HT-29 (cell line): ENCODE results near the gene OGFRL1. TPM values are rescaled to one million over a fixed set of nuclear protein-coding genes. Genes with fewer than 3 reads are reported as not detected.
A peak's percentile ranks its signal among the peaks of the same experiment; 100 is the strongest.
"Not testable (repeated sequence)": the region's sequence is repeated elsewhere in the genome, so short reads cannot be mapped to it uniquely, and the experiment has no call there.

Source experiments
- DNase-seq: peaks from one replicate; pipeline ENCODE4 v3.0.0-alpha.2; 2015; ENCODE audit warnings: low spot score
- total RNA-seq: library from RNA; depleted of rRNA; stranded (reverse); fragments of >200 nt; shearing (Covaris generic); gene quantifications from 2 replicates; pipeline ENCODE4 v1.2.3, GENCODE V29; 2014; rRNA removed

OGFRL1 gene
- not detected in 2 replicates for total RNA-seq

DNA sequence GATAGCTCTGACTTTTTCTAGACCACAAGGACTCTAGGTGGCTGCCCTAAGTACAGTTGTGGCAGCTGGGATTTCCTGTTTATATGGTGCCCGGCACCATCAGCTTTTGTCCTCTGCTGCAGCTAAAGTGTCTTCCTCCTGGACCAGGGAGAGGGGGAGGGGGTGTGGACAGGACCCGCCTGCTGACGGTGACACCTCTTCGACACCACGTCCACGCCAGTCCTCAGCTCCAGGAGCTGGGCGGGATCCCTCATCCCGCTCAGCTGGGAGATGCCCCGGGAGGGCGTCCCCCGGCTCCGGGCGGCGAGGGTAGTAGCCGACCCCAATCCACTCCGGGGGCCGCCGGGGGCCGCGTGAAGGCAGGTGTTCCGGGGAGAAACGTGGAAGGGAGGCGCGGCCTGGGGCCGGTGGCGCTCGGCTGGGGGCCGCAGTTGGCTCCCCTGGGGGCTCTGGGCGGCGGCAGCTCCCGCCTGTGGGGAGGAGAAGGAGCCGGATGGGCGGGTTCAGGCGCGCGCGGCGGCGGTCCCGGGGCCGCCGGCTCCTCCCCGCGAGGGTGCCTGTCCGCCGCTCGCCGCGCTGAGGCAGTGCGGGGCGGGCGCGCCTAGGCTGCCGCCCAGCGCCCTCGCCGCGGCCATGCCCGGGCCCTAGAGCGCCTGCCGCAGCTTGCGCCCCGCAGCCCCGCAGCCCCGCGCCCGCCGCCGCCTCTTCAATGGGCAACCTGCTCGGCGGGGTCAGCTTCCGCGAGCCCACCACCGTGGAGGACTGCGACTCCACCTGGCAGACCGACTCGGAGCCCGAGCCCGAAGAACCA is at the start of gene OGFRL1:
OGFRL1 (plus strand) TSS at position 584 of the 811 bp plus-strand sequence; CDS start at position 710, 126 bp downstream.
- DNase-seq = peak; percentile 15

DNA sequence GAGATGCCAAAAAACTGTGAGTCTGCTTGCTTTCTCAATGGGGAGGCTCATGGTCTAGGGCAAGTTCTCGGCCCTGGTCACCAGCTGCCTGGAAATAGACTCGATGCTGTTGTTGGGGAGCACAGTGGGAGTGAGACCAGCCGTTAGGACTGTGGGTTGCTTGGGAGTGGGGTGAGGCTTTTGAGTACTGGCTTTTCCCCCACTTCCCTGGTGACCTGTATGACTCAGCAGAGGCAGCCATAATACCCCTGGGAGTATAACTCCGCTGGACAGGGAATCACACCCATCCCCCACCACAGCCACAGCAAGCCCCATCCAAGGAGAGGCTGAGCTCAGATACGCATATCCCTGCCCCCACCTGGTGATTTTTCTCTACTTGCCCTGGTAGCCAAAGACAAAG is 48.9 kb upstream of the OGFRL1 start:
- DNase-seq = no peak

GRCh38 chr6:71245265-71246049 is 43.2 kb upstream of the OGFRL1 start:
- no peak for DNase-seq

DNA sequence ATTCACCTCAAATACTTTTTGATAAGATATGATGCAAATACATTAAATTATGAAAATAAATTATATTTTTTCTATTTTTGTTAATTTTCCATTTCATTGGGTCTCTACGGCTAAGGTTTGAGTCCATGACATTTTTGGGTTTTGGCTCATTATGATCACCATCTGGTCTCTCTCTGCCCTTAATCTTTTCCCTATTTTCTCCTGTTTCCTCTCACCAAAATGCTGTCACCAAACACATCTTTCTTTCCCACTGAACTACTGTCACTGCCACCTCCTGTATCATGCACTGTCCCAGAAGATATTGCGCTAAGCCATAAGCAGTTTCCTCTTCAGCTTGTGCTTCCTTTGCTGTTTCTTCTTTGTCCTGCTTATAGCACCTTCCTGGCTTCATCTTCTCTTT is 42.0 kb upstream of the OGFRL1 start:
- no peak for DNase-seq

- no peak for DNase-seq
These were observed 40.3 kb upstream of the OGFRL1 start for GRCh38 chr6:71248306-71248765.

DNA sequence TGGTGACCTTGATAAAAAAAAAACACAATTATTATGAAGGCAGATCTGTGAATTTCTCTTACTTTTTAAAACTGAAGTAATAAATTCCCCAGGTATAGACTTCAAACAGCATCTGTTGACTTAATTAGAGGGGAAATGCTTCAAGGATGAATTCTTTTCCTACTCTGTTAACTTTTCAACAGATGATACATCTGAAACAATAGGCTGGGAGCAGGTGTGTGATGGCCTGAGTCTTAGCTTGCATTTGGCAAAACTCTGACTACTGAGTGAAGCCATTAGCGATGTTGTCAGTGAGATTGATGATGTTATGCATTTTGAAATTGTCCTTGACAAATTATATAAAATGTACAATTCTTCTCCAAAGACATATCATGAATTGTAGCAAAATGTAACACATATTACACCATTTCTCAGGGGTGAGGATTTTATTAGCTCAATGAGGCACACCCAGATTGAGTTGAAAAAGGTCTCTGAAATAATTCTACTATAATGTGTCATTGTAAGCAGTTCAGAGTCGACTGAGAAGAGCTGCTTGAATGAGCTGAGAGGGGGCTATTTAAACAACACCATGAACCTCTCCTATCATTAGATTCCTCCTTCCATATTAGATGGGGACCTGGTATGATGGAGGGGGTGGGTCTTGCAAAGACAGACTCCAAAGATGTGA is 39.6 kb upstream of the OGFRL1 start:
- DNase-seq = no peak

DNA sequence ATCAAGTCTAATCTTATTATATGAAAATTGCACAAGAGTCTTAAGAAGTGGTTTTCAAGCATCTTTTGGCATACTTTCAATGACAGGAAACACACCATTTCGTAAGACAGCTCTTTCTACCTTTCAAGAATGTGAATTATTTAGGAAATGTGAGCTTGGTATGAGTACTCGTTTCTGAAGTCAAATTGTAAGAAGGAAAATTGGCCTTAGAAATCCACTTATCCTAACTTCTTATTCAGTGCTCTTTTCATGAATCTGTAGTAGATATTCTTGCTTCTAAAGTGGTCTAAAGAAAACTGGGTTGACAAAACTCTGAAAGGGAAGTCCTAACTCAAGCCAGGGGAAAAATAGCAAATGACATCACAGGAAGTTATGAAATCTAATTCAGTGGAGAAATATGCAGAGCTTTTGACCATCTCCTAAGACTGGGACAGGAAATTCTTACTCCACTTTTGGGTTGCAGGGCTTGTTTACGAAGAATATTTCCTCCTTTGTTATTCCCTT is 38.5 kb upstream of the OGFRL1 start:
- no peak for DNase-seq

DNA sequence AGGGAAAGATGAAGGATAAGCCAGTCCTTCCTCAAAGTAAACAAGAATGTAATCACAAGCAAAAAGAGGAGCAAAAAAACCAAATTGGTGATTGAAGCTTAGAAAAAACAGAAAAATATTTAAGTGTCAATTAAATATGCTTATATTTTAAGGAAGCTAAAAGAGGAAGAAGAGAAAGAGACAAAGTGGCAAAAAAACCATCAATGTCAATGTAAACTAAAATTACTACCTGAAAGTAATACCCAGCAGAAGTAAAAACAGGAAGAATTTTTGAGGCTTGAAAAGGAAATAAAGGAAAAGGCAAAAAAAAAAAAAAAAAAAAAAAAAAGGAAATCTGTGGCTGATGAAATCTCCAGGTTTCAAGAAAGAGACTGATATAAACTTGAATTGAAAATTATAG is 36.2 kb upstream of the OGFRL1 start:
- no peak for DNase-seq

- no peak for DNase-seq
These were observed 35.7 kb upstream of the OGFRL1 start for GRCh38 chr6:71252960-71253359.

GRCh38 chr6:71254323-71254722 is 34.3 kb upstream of the OGFRL1 start:
- no peak for DNase-seq

DNA sequence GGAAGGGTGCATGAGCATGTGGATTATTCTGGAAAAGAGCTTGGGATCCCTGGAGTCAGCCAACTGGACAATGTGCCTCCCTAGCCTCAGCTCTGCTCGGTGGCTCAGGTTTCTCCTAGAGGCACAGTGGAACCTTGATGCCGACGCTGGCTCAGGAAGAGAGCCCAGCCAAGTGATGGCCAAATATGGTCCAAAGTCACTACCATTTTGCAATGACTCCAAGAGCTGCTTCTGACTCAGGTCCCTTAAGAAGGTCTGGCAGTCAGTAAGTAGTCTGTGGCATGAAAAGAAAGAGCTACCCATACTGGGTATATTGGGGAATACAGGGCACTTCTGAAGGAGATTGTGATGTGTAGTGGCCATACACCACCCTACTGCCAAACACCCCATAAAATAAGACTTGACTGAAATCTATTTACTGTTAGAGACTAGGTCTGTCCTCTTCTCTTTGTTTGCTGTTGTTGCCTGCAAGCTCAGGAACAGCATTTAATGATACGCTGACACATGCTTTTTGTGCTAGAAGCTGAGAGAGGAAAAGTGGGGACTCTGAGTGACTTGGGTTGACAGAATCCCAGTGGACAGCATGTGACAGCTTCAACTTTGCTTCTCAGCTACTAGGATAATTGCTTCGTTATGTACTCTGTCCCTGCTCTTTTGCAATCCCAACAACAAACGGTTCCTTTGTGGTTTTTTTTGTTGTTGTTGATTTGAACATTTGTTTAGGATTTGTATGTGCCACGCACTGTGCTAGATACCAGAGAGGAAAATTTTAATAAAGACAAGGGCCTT is 30.3 kb upstream of the OGFRL1 start:
- DNase-seq = no peak

DNA sequence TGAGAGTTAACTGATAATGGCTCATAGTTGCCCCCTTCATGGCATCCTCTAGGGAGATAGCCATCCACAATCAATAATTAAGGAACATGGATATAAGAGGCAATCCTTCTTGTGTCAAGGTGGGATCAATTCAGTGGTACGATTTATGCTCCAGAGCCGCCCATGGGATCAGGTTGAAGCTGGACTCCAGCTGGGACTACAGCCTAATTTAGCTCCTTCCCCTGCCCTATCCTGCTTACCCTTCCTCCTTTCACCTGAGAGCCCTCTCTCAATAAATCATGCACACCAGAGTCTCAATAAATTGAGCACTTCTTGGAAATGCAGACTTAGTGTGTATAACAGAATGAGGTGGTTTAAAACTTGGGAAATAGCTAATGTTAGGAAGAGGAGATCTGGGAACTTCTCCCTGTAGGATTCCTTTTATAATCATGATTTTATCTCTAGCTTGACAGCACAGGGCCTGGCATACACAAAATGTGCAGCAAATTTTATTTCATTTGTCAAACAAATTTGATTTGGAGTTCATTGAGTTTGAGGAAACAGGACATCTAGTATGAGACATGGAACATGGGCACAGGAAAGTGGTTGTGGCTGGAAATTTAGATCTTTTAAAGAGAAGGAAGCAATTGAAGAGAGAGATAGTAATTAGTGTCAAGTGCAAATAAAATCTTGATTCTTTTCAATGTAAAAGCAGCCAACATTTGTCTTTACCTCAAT is 28.6 kb upstream of the OGFRL1 start:
- DNase-seq = no peak

DNA sequence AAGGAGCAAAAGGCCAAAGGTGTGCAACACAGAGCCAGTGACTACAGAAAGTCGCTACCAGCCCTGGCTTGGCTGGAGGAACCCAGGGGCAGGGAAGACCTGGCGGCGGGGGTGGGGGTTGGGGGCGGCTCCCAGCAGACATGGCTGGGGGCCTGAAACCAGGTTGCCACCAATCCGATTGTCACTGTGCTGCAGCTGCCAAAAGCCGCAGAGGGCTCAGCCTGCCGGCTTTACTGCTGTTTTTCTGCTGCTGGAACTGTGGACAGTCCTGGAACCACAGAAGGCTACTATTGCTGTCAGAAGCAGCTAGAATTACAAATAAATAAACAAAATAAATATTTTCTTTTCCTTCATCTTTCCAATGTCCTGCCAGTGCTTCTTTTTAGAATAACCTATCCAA is 25.7 kb upstream of the OGFRL1 start:
- DNase-seq = no peak

DNA sequence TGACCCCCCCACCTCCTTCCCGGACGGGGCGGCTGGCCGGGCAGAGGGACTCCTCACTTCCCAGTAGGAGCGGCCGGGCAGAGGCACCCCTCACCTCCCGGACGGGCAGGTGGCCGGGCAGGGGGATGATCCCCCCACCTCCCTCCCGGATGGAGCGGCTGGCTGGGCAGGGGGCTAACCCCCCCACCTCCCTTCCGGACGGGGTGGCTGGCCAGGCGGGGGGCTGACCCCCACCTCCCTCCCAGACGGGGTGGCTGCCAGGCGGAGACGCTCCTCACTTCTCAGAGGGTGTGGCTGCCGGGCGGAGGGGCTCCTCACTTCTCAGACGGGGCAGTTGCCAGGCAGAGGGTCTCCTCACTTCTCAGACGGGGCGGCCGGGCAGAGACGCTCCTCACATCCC is 22.2 kb upstream of the OGFRL1 start:
- not testable (repeated sequence) for DNase-seq

DNA sequence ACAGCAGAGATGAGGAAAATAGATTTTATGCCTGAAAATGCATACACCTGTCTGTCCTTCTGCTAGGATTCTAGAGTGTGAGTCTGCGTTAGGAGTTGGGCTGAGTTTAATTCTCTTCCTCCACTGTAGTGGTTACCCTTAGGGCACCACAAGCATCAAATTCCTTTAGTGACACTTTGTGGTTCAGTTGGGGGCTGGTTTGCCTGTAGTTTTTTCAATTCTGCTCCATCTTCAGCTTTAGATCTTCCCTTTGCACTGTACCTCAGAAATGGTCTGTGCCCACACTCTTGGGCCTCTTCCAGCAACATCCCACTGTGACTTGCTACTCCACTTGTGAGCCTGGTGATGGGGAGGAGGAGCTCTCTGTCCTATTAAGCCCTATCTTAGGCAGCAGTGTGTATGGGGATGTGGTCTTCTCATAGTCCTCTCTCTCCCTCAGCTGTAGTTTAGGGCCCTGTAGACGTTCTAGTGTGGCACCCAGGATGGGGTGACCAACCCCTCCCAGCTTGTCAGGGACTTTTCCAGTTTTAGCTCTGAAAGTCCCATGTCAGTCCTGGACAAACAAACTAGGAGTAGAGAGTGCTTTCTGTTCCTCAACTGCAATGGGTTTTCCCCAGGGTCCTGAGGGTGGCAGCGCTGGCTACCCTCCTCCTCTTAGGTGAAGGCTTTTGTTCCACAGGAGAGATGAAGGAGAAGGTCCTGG is 19.7 kb upstream of the OGFRL1 start:
- DNase-seq = no peak

DNA sequence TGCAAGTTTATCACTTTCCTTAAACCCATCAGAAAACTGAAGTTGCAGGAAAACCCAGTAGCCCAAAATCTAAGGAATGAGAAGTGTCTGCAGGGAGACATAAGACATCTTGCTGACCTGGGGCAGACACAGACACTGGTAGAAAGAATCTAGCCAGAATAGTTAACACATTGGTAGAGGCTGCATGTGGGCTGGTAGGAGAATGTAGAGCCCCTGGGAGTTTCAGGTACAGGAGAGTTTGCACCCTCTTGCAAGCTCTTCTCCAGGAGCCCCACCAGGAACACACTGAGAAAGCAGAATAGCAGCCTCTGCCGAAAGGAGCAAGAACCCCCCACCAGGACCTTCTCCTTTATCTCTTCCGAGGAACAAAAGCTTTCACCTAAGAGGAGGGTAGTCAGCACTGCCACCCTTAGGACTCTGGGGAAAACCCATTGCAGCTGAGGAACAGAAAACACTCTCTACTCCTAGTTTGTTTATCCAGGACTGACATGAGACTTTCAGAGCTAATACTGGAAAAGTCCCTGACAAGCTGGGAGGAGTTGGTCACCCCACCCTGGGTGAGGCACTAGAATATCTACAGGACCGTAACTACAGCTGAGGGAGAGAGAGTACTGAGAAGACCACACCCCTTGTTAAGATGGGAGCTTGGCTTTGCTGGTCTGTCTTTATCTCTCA is 10.5 kb upstream of the OGFRL1 start:
- DNase-seq = no peak

- DNase-seq = no peak
These were observed 9.3 kb upstream of the OGFRL1 start for GRCh38 chr6:71279321-71279720.

- DNase-seq = no peak
These were observed 8.9 kb upstream of the OGFRL1 start for GRCh38 chr6:71279740-71280139.

- no peak for DNase-seq
These were observed 7.9 kb upstream of the OGFRL1 start for GRCh38 chr6:71280701-71281100.
